ENCODE data around the gene GET4. TPM values are rescaled to one million over a fixed set of nuclear protein-coding genes. Genes with fewer than 3 reads are reported as not detected.

Gene GET4
- total and polyA plus RNA-seq, 2 of the 13 experiments (the other 11 are each of a cell fraction or from before 2014, with no cell fraction given) = 28.2 to 35.2 TPM

DNA sequence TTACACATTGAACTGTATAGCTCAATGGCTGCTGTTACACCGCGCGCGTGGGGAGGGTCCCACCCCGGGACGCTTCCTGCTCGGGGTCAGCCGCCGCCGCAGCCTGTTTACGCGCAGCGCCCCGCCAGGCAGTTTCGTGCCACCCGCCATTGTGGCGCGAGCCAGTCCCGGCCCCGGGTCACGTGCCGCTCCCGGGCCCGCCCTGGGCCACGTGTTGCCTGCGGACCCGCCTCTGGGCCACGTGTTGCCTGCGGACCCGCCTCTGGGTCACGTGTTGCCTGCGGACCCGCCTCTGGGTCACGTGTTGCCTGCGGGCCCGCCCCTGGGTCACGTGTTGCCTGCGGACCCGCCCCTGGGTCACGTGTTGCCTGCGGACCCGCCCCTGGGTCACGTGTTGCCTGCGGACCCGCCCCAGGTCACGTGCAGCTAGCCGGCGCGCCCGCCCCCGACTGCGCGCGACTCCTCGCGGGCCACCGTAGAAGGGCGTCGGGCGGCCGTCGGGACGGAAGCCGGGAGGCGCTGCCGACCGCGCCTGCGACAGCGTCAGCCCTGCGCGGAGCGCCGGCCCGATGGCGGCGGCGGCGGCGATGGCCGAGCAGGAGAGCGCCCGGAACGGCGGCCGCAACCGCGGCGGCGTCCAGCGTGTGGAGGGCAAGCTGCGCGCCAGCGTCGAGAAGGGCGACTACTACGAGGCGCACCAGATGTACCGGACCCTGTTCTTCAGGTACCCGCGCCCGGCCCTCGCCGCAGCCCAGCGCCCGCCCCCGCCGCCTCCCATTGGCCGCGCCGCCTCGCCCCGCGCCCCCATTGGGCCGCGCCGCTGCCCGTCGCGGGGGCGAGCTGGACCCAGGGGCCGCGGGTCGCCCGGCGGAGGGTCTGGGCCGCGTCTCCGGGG is at the start of gene GET4 (continued):
- TF ChIP-seq NFAT5 (CRISPR knock-in tag; IDR thresholded peaks at IDR 0.05) (0 out of 2 replicates have a peak, but pooled peaks have one; percentile 48), KMT2A (CRISPR knock-in tag; IDR thresholded peaks at IDR 0.05) (no peak), SAP130 (CRISPR knock-in tag; IDR thresholded peaks at IDR 0.05; ENCODE audit: low read depth) (peak; percentile 80), ZNF253 (CRISPR knock-in tag; IDR thresholded peaks at IDR 0.05; ENCODE audit: borderline replicate concordance) (no peak), SPEN (CRISPR knock-in tag; IDR thresholded peaks at IDR 0.05; ENCODE audit: low read depth) (peak; percentile 97), KDM4B (CRISPR knock-in tag; IDR thresholded peaks at IDR 0.05) (no peak), SIN3A (IDR thresholded peaks at IDR 0.05; ENCODE audit: borderline replicate concordance, low read depth, low read length) (peak; percentile 67; the same call in 1 of the 2 replicates), TAF1 (CRISPR knock-in tag; IDR thresholded peaks at IDR 0.05) (no peak; the same call in 1 of the 2 replicates), ZNF841 (CRISPR knock-in tag; IDR thresholded peaks at IDR 0.05; ENCODE audit: borderline replicate concordance) (no peak), DDIT3 (CRISPR knock-in tag; IDR thresholded peaks at IDR 0.05) (no peak), JUN (CRISPR knock-in tag; IDR thresholded peaks at IDR 0.05) (peak; percentile 30; the same call in 1 of the 2 replicates), STAT5B (CRISPR knock-in tag; IDR thresholded peaks at IDR 0.05) (no peak; the same call in 1 of the 2 replicates), CREBL2 (CRISPR knock-in tag; IDR thresholded peaks at IDR 0.05; ENCODE audit: borderline replicate concordance) (peak; percentile 79; the same call in 1 of the 2 replicates), ZNF234 (CRISPR knock-in tag; conservative IDR thresholded peaks at IDR 0.05) (0 out of 2 replicates have a peak, but pooled peaks have one; percentile 46), ZNF670 (CRISPR knock-in tag; IDR thresholded peaks at IDR 0.05; ENCODE audit: borderline replicate concordance) (peak; percentile 44; the same call in 1 of the 2 replicates), KLF6 (CRISPR knock-in tag; IDR thresholded peaks at IDR 0.05) (no peak)
- TF ChIP-seq, protein P1, sequence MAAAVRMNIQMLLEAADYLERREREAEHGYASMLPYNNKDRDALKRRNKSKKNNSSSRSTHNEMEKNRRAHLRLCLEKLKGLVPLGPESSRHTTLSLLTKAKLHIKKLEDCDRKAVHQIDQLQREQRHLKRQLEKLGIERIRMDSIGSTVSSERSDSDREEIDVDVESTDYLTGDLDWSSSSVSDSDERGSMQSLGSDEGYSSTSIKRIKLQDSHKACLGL (CRISPR knock-in tag; IDR thresholded peaks at IDR 0.05) = peak; percentile 83
- TF ChIP-seq, protein P2, sequence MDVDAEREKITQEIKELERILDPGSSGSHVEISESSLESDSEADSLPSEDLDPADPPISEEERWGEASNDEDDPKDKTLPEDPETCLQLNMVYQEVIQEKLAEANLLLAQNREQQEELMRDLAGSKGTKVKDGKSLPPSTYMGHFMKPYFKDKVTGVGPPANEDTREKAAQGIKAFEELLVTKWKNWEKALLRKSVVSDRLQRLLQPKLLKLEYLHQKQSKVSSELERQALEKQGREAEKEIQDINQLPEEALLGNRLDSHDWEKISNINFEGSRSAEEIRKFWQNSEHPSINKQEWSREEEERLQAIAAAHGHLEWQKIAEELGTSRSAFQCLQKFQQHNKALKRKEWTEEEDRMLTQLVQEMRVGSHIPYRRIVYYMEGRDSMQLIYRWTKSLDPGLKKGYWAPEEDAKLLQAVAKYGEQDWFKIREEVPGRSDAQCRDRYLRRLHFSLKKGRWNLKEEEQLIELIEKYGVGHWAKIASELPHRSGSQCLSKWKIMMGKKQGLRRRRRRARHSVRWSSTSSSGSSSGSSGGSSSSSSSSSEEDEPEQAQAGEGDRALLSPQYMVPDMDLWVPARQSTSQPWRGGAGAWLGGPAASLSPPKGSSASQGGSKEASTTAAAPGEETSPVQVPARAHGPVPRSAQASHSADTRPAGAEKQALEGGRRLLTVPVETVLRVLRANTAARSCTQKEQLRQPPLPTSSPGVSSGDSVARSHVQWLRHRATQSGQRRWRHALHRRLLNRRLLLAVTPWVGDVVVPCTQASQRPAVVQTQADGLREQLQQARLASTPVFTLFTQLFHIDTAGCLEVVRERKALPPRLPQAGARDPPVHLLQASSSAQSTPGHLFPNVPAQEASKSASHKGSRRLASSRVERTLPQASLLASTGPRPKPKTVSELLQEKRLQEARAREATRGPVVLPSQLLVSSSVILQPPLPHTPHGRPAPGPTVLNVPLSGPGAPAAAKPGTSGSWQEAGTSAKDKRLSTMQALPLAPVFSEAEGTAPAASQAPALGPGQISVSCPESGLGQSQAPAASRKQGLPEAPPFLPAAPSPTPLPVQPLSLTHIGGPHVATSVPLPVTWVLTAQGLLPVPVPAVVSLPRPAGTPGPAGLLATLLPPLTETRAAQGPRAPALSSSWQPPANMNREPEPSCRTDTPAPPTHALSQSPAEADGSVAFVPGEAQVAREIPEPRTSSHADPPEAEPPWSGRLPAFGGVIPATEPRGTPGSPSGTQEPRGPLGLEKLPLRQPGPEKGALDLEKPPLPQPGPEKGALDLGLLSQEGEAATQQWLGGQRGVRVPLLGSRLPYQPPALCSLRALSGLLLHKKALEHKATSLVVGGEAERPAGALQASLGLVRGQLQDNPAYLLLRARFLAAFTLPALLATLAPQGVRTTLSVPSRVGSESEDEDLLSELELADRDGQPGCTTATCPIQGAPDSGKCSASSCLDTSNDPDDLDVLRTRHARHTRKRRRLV (CRISPR knock-in tag; IDR thresholded peaks at IDR 0.05) = no peak

All from HepG2 (cell line).